NCI-H1436 treated with DMSO at 0.1 percent for 48 hours (cell line): ENCODE measurements around the gene GNG4.

Experiments used
- DNase-seq: peaks from one replicate; lab custom pipeline; 2025; lab: John Stamatoyannopoulos, UW

Gene GNG4

DNA sequence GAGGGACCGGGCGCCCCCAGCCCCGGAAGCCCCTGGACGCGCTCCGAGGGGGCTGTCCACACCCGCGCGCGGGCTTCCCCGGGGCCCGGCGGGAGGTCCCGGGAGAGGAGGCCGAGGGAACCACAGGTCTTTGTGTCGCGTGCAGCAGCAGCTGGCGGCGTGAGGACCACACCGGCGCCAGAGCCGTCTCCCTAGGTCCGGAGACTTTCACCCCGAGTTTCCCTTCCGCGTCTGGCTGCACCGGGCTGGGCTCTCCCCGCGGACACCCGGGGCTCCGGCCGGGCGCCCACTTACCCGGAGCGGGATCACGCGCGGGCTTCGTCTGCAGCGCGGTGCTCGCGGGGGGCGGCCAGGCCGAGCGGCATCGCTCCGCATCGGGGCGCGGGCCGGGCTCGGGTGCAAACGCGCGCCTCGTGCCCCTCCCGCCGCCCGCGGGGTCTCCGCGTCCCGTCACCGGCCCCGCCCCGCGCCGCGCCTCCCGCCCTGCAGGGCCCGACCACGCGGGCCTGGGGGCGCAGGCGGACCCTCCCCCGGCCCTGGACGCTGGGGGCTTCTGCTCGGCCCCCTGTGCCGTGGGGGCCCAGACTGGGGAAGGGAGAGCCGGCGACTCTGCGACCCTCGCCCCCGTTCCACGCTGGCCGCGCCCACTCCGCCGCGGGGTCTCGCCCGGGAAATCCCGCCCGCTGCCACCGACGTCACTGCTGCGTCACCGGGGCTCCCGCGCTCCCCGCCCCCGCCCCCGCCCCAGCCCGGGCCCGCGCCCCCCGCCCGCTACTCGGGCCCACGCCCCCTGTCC is at the start of gene GNG4:
TSS of gene GNG4 (minus strand) at position 417 of the 796 bp plus-strand sequence. CDS start 65,946 bp downstream, outside the sequence.
- DNase-seq, result peak; percentile 19

GRCh38 chr1:235697508-235697907 is 47.9 kb upstream of the GNG4 start:
- DNase-seq, result no peak

DNA sequence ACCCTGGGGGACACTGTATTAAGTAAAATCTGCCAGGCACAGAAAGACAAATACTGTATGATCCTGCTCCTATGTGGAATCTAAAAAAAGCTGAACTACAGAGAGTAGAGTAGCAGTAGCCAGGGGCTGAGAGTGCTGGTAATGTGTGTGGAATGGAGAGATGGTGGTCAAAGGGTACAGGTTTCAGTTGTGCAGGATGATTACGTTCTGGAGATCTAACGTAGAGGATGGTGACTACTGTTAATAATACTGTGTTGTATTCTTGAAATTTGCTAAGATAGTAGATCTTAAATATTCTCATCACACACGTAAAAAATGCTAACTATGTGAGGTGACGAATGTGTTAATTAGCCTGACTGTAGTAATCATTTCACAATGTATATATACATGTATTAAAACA is 39.8 kb upstream of the GNG4 start:
- DNase-seq, result no peak

DNA sequence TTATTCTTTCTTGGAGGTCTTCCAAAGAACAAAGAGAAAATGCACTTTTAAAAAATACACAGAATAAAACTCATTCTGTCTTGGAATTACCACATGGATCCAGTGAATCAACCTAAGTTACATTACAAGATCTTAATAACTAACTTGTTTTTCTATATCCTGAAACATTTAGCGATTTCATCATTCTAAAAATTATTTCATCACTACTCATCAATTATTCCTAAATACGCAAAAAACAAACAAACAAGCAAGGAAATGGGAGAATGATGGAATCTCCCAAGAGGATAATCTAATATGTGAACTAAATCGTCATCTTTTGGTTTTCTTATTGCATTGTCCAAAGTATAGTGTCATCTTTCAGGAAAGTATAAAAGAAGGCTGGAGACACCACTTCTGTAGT is 38.5 kb upstream of the GNG4 start:
- no peak for DNase-seq

DNA sequence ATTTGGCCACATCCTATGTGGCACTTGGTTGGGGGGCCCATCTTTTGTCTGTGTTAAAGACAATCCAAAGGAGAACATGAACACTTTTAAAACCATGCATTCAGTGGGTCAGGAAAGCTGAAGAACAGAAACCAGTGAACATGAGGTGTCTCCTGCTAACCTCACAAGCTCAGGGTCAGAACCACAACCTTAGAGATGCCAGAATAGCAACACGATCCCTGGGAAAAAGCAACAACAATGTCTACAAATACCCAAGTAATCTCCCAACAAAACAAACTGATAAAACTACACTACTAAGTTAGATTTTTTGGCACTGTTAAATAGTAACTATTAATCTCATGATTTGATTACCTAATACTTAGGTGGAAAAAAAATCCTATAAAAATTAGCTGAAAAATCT is 34.1 kb upstream of the GNG4 start:
- DNase-seq, result no peak

DNA sequence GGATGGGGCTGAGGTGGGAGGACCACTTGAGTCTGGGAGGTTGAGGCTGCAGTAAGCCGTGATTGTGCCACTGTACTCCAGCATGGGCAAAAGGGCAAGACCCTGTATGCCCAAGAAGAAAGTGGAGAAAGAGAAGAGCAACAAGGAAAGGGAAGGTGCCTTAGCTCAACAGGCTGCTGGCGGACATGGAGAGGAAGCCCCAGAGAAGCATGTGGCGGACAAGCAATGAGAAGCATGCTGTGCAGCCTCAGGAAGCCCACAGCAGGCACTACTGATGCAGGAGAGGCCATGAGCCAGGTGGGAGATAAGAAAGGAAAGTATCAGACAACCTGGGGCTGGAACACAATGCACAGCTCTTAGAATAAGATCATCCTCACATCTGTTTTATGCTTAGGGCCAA is 32.6 kb upstream of the GNG4 start:
- DNase-seq, result no peak

- no peak for DNase-seq
Observed at GRCh38 chr1:235679644-235680043, 30.1 kb upstream of the GNG4 start.

- no peak for DNase-seq
Observed at GRCh38 chr1:235679005-235679404, 29.4 kb upstream of the GNG4 start.

GRCh38 chr1:235675152-235675890 is 25.7 kb upstream of the GNG4 start:
- DNase-seq, result no peak

- DNase-seq, result no peak
Observed at GRCh38 chr1:235673981-235674380, 24.4 kb upstream of the GNG4 start.

DNA sequence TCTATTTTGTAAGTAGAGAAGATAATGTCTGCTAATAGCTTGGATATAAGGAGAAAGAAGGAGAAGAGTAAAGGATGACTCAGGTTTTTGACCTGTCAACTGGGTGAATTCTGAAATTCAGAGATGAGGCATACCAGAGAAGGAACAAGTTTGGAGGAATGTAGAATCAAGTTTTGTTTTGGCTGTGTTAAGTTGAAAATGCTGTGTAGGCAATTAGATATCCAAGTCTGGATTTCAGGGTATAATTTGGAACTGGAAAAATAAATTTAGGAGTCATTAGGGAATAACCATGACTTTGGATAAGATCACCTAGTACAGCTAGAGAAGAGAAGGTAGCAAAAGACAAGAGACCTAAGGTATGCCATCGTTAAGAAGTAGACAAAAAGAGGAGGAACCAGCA is 22.4 kb upstream of the GNG4 start:
- no peak for DNase-seq

GRCh38 chr1:235670157-235670776 is 20.7 kb upstream of the GNG4 start:
- no peak for DNase-seq

GRCh38 chr1:235669277-235669676 is 19.7 kb upstream of the GNG4 start:
- DNase-seq, result no peak

DNA sequence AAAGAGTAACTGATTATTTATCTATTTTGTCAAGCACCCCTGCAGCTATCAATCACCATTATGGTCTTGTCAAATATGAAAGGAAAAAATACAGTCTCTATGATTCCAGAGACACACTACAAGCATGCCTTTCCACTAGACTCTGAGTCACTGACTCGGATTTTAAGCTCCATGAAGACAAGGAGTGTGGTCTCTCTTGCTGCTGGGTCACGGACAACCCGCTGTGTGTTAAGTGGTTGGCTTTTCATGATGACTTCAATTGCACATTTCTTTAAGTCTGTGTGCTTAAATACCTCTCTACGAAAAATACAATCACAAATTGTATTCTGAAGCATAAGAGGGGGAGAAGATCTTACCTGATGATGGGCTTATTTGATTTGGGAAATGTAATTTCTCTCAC is 14.0 kb upstream of the GNG4 start:
- no peak for DNase-seq

- no peak for DNase-seq
Observed at GRCh38 chr1:235661568-235661967, 12.0 kb upstream of the GNG4 start.

GRCh38 chr1:235659186-235659771 is 9.7 kb upstream of the GNG4 start:
- no peak for DNase-seq

DNA sequence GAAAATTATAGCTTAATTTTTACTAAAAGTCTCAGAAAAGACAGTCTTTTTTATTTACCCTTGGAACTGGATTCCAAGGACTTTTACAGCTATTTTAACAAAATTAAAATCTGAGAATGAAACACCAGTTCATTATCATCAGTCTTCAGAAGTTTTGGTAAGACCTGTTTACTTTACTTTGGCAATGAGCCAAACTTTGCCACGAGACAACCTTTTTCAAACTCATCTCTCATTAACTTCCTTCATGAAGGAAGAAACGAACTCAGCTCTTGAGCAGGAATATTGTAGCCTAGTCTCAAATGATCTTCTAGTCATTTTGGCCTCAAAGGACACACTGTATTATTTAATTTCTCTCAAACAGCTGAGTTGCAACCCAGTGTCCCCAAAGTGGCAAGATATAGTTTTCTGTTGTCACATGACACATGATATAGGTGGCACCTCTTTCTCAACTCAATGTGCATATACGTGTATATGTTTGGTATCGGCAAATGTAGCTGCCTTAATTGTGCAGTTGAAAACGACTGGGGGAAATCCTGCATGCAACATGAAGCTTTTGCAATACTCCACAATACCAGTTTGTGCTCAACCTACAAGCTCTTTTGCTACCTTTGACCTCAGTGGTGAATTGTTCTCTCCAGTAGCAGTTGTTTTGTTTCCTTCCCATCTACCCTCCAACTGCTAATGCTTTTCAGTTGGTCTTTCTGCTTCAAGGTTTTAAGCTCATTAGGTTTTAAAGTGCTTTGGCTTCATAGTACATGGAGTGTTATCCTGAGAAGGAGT is 8.4 kb upstream of the GNG4 start:
- no peak for DNase-seq

- DNase-seq, result no peak
Observed at GRCh38 chr1:235657269-235657668, 7.7 kb upstream of the GNG4 start.

- no peak for DNase-seq
Observed at GRCh38 chr1:235652364-235652763, 2.8 kb upstream of the GNG4 start.

GRCh38 chr1:235651170-235651806 is 1.7 kb upstream of the GNG4 start:
- DNase-seq, result no peak
